WTC11 (cell line): ENCODE results near the gene SERPINH1.

Source experiments
- AR ChIP-seq: fragments of 250-450 bp; sonication (Bioruptor Pico); IDR thresholded peaks from 2 replicates; pipeline ENCODE4 v1.9.0; 2021; ENCODE audit warnings: mild to moderate bottlenecking
- E2F4 ChIP-seq: sonication (generic); formaldehyde crosslinking; IDR thresholded peaks from 2 replicates; pipeline ENCODE4 v1.8.1; 2022; ENCODE audit warnings: low read depth, mild to moderate bottlenecking, moderate library complexity, missing genetic modification reagents, borderline replicate concordance

DNA sequence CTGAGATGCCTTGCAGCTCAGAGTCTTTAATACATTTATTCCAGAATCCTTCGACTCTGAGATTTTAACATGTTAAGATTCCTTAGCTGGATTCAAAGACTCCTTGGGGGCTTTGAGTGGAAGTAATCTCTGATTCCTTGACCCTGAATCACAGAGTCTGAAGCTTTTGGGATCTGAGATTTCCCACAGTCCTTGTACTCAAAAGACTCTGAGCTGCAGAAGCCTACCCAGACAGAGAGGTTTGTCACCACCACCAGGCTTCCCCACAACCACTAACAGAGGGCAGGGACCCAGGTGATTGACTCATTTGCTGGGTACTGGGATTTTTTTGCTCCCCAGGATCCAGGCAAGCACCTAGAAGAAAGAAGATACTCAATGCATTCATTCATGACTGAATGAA, 1.4 kb upstream of the SERPINH1 start:
- no peak for TF ChIP-seq AR (CRISPR knock-in tag)
- no peak for TF ChIP-seq E2F4
